GM12878 (cell line): ENCODE results near the gene OPA1.

Experiments used
- ZNF24 ChIP-seq: fragments of 450-650 bp; IDR thresholded peaks from 2 replicates; pipeline ENCODE4 v1.6.1; 2017; ENCODE audit warnings: antibody characterized with exemption, mild to moderate bottlenecking
- TF ChIP-seq, protein P1 (sequence below): IDR thresholded peaks from 2 replicates; pipeline ENCODE4 v1.6.1; 2012; ENCODE audit warnings: low read length, inconsistent platforms
- TF ChIP-seq, protein P2 (sequence below), 3 experiments: IDR thresholded peaks in 2 of 3; conservative IDR thresholded peaks in 1 of 3; 2 replicates each; pipeline ENCODE4 v1.5.1; 2011; ENCODE audit warnings: low read depth in 3 of 3, low read length in 3 of 3, mild to moderate bottlenecking in 3 of 3, control low read depth in 2 of 3, moderate library complexity in 2 of 3, inconsistent platforms in 1 of 3, mixed read lengths in 1 of 3; ENCODE audit not compliant: control insufficient read depth in 2 of 3, insufficient read depth in 1 of 3; ENCODE audit errors: extremely low read depth in 1 of 3

- TF ChIP-seq, protein P1, sequence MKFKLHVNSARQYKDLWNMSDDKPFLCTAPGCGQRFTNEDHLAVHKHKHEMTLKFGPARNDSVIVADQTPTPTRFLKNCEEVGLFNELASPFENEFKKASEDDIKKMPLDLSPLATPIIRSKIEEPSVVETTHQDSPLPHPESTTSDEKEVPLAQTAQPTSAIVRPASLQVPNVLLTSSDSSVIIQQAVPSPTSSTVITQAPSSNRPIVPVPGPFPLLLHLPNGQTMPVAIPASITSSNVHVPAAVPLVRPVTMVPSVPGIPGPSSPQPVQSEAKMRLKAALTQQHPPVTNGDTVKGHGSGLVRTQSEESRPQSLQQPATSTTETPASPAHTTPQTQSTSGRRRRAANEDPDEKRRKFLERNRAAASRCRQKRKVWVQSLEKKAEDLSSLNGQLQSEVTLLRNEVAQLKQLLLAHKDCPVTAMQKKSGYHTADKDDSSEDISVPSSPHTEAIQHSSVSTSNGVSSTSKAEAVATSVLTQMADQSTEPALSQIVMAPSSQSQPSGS: no peak
- TF ChIP-seq, protein P2, sequence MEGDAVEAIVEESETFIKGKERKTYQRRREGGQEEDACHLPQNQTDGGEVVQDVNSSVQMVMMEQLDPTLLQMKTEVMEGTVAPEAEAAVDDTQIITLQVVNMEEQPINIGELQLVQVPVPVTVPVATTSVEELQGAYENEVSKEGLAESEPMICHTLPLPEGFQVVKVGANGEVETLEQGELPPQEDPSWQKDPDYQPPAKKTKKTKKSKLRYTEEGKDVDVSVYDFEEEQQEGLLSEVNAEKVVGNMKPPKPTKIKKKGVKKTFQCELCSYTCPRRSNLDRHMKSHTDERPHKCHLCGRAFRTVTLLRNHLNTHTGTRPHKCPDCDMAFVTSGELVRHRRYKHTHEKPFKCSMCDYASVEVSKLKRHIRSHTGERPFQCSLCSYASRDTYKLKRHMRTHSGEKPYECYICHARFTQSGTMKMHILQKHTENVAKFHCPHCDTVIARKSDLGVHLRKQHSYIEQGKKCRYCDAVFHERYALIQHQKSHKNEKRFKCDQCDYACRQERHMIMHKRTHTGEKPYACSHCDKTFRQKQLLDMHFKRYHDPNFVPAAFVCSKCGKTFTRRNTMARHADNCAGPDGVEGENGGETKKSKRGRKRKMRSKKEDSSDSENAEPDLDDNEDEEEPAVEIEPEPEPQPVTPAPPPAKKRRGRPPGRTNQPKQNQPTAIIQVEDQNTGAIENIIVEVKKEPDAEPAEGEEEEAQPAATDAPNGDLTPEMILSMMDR (IDR thresholded peaks at IDR 0.05 in 2 of 3, conservative IDR thresholded peaks at IDR 0.05 in 1 of 3; ENCODE audit: control insufficient read depth in 2 of 3, extremely low read depth in 1 of 3, insufficient read depth in 1 of 3, low read depth in 3 of 3, low read length in 3 of 3): no peak
- no peak for TF ChIP-seq ZNF24
These were observed 45.8 kb downstream of the OPA1 start for GRCh38 chr3:193638833-193639232.
